HG02852 (cell line): ENCODE measurements around the gene TP53BP1.

Experiments used
- ATAC-seq: cut with Tn5 transposase; IDR thresholded peaks from one replicate; pipeline ENCODE4 v1.9.1; 2021; ENCODE audit warnings: mild to moderate bottlenecking, moderate library complexity; ENCODE audit not compliant: unreplicated experiment

TP53BP1 gene

GRCh38 chr15:43493703-43494472, 932 bp upstream of the TP53BP1 start:
- ATAC-seq, result no peak

- no peak for ATAC-seq
Measured at GRCh38 chr15:43492266-43492665, 690 bp downstream of the TP53BP1 start.

GRCh38 chr15:43489191-43489590, 3.8 kb downstream of the TP53BP1 start:
- no peak for ATAC-seq

- ATAC-seq, result no peak
Measured at GRCh38 chr15:43488790-43489189, 4.2 kb downstream of the TP53BP1 start.

GRCh38 chr15:43487271-43487895, 5.6 kb downstream of the TP53BP1 start:
- no peak for ATAC-seq

- no peak for ATAC-seq
Measured at GRCh38 chr15:43484455-43484854, 8.5 kb downstream of the TP53BP1 start.

- no peak for ATAC-seq
Measured at GRCh38 chr15:43483297-43484128, 9.4 kb downstream of the TP53BP1 start.

GRCh38 chr15:43473885-43474284, 19.1 kb downstream of the TP53BP1 start:
- ATAC-seq, result no peak

- ATAC-seq, result no peak
Measured at GRCh38 chr15:43471975-43472374, 21.0 kb downstream of the TP53BP1 start.

- no peak for ATAC-seq
Measured at GRCh38 chr15:43469867-43470266, 23.1 kb downstream of the TP53BP1 start.

- ATAC-seq, result no peak
Measured at GRCh38 chr15:43465100-43465499, 27.9 kb downstream of the TP53BP1 start.

- ATAC-seq, result no peak
Measured at GRCh38 chr15:43463998-43464397, 29.0 kb downstream of the TP53BP1 start.

GRCh38 chr15:43463507-43463906, 29.4 kb downstream of the TP53BP1 start:
- no peak for ATAC-seq

GRCh38 chr15:43449981-43450380, 43.0 kb downstream of the TP53BP1 start:
- no peak for ATAC-seq

- no peak for ATAC-seq
Measured at GRCh38 chr15:43446344-43446743, 46.6 kb downstream of the TP53BP1 start.

GRCh38 chr15:43441316-43441715, 51.6 kb downstream of the TP53BP1 start:
- no peak for ATAC-seq

GRCh38 chr15:43440721-43441281, 52.2 kb downstream of the TP53BP1 start:
- no peak for ATAC-seq

- no peak for ATAC-seq
Measured at GRCh38 chr15:43439268-43439667, 53.7 kb downstream of the TP53BP1 start.

- no peak for ATAC-seq
Measured at GRCh38 chr15:43436395-43436794, 56.6 kb downstream of the TP53BP1 start.

GRCh38 chr15:43434446-43434845, 58.5 kb downstream of the TP53BP1 start:
- ATAC-seq, result no peak

GRCh38 chr15:43433661-43434303, 59.2 kb downstream of the TP53BP1 start:
- ATAC-seq, result no peak
